GM12872 (cell line): Measurements from ENCODE around the gene SKOR1.

Experiments
- CTCF ChIP-seq: IDR thresholded peaks from 3 replicates; pipeline ENCODE4 v1.5.1; 2011; ENCODE audit warnings: low read depth, mild to moderate bottlenecking, low read length, moderate library complexity; ENCODE audit not compliant: insufficient read depth

Gene SKOR1

GRCh38 chr15:67796196-67797127 is 28.8 kb upstream of the SKOR1 start:
- no peak for TF ChIP-seq CTCF

- no peak for TF ChIP-seq CTCF
Observed at GRCh38 chr15:67799801-67800205, 25.5 kb upstream of the SKOR1 start.

- no peak for TF ChIP-seq CTCF
Observed at GRCh38 chr15:67801142-67801541, 24.2 kb upstream of the SKOR1 start.

- no peak for TF ChIP-seq CTCF
Observed at GRCh38 chr15:67801926-67802914, 23.1 kb upstream of the SKOR1 start.

- TF ChIP-seq CTCF = 0 out of 3 replicates have a peak, but pooled peaks have one; percentile 17
Observed at GRCh38 chr15:67803299-67803698, 22.0 kb upstream of the SKOR1 start.

GRCh38 chr15:67803996-67804843 is 21.1 kb upstream of the SKOR1 start:
- TF ChIP-seq CTCF = no peak
